Bronchial epithelial cell (primary cell): Measurements from ENCODE around the gene NDUFB10. TPM values are rescaled to one million over a fixed set of nuclear protein-coding genes. Genes with fewer than 3 reads are reported as not detected.
A peak's percentile ranks its signal among the peaks of the same experiment; 100 is the strongest.
"Not testable (repeated sequence)": the region's sequence is repeated elsewhere in the genome, so short reads cannot be mapped to it uniquely, and the experiment has no call there.

Experiments used
- DNase-seq: peaks from one replicate; pipeline ENCODE4 v3.0.0-alpha.2; 2010; ENCODE audit warnings: low read depth
- FAIRE-seq: peaks from 2 replicates; lab custom pipeline; 2011; peaks lifted over from hg19 to GRCh38; lab: Jason Lieb, UNC
- H3K27me3 ChIP-seq: 2 replicates; pipeline ENCODE4 v1.5.1; 2011; ENCODE audit warnings: low read length; ENCODE audit not compliant: control insufficient read depth, insufficient read depth
- H3K36me3 ChIP-seq: 2 replicates; pipeline ENCODE4 v1.5.1; 2011; ENCODE audit warnings: low read length; ENCODE audit not compliant: control insufficient read depth, insufficient read depth
- H3K4me3 ChIP-seq: 2 replicates; pipeline ENCODE4 v1.5.1; 2011; ENCODE audit warnings: mild to moderate bottlenecking, low read depth, low read length, control low read depth
- CTCF ChIP-seq: IDR thresholded peaks from 2 replicates; pipeline ENCODE4 v1.5.1; 2011; ENCODE audit warnings: mild to moderate bottlenecking, moderate library complexity, low read length, control low read depth, inconsistent platforms; ENCODE audit not compliant: insufficient read depth, severe bottlenecking
- total RNA-seq: library from RNA; depleted of rRNA; stranded (reverse); fragments of >200 nt; gene quantifications from 2 replicates; pipeline ENCODE4 v1.2.1, GENCODE V29; 2014

Gene NDUFB10
- total RNA-seq, 1 donor from 2014 or later, result 115 TPM

- no peak overlapping the region for H3K4me3 ChIP-seq
- DNase-seq (no peak), FAIRE-seq (no peak)
- peaks cover 39% of the 10 kb centered on the region for H3K27me3 ChIP-seq
- TF ChIP-seq CTCF, result no peak
- H3K36me3 ChIP-seq, result no peaks in the 10 kb centered on the region
Observed at GRCh38 chr16:1917665-1918350, 41.5 kb upstream of the NDUFB10 start.

- Histone ChIP-seq H3K36me3 (no peaks in the 10 kb centered on the region), H3K4me3 (no peak within 1 kb of the TSS), H3K27me3 (peaks cover 43% of the 10 kb centered on the region)
- DNase-seq, result no peak
- FAIRE-seq, result no peak
- no peak for TF ChIP-seq CTCF
Observed at GRCh38 chr16:1918351-1919326, 40.7 kb upstream of the NDUFB10 start, which contains the start of gene HS3ST6. TSS of gene HS3ST6 (minus strand) at chr16:1918415. CDS start at chr16:1918323, 92 bp downstream.

- H3K4me3 ChIP-seq, result no peak overlapping the region
- no peaks in the 10 kb centered on the region for H3K36me3 ChIP-seq
- TF ChIP-seq CTCF, result no peak
- peaks cover 47% of the 10 kb centered on the region for H3K27me3 ChIP-seq
- FAIRE-seq, result no peak
- DNase-seq, result no peak
Observed at GRCh38 chr16:1919327-1919998, 39.9 kb upstream of the NDUFB10 start.

GRCh38 chr16:1920122-1920521 lies 39.2 kb upstream of the NDUFB10 start:
- peaks cover 50% of the 10 kb centered on the region for H3K27me3 ChIP-seq
- not testable (repeated sequence) for H3K36me3 ChIP-seq, DNase-seq, H3K4me3 ChIP-seq
- peak; percentile 89 for FAIRE-seq

- H3K36me3 ChIP-seq, result no peaks in the 10 kb centered on the region
- no peak for DNase-seq
- no peak for TF ChIP-seq CTCF
- FAIRE-seq, result no peak
- peaks cover 51% of the 10 kb centered on the region for H3K27me3 ChIP-seq
- no peak overlapping the region for H3K4me3 ChIP-seq
Observed at GRCh38 chr16:1920727-1921171, 38.6 kb upstream of the NDUFB10 start.
